ENCODE measurements around the gene NEDD4L. TPM values are rescaled to one million over a fixed set of nuclear protein-coding genes. Genes with fewer than 3 reads are reported as not detected.

Gene NEDD4L
- total RNA-seq, 4 donors from 2014 or later = 44.0 to 104 (median 59.6) TPM

DNA sequence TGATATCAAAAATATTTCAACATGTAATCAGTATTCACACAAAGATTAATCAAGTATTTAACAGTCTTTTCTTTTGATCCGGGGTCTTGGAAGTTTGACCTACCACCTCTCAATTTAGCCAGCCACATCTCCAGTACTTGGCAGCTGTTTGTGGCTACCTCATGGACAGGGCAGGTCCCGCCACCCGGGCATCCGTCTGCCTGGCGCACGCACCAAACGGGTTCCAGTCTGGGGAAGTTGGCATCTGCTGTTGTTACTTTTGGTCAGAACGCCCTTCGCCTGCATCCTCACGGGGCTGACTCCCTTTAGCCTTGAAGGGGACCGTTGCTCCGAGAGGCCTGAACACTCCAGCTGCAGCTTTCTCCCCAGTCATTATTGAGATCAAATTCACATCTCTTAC is 81.7 kb downstream of the NEDD4L start:
- H3K4me3 ChIP-seq = no peak overlapping the region
- H3K36me3 ChIP-seq = no peaks in the 10 kb centered on the region
- H3K9me3 ChIP-seq = no peaks in the 10 kb centered on the region
- no peaks in the 10 kb centered on the region for H3K27me3 ChIP-seq
- H3K4me1 ChIP-seq = no peaks in the 10 kb centered on the region
- WGBS = 89% methylated on average over 12 of the region's 12 CpGs
- no peak for DNase-seq (ENCODE audit: low spot score in 2 of 2)
- H3K27ac ChIP-seq = no peak overlapping the region
- no peak for TF ChIP-seq EP300 (IDR thresholded peaks at IDR 0.05)
- no peak for TF ChIP-seq POLR2AphosphoS5 (IDR thresholded peaks at IDR 0.05)
- TF ChIP-seq CTCF (IDR thresholded peaks at IDR 0.05) = no peak
- no peak for TF ChIP-seq POLR2A (IDR thresholded peaks at IDR 0.05)

GRCh38 chr18:58128381-58129374 is 84.7 kb downstream of the NEDD4L start:
- no peak for TF ChIP-seq POLR2AphosphoS5 (IDR thresholded peaks at IDR 0.05)
- no peak for TF ChIP-seq EP300 (IDR thresholded peaks at IDR 0.05)
- TF ChIP-seq POLR2A (IDR thresholded peaks at IDR 0.05) = no peak
- no peak for TF ChIP-seq CTCF (IDR thresholded peaks at IDR 0.05)

GRCh38 chr18:58132595-58133261 is 88.7 kb downstream of the NEDD4L start:
- no peak overlapping the region for H3K4me3 ChIP-seq
- H3K36me3 ChIP-seq = no peaks in the 10 kb centered on the region
- no peak for DNase-seq (ENCODE audit: low spot score in 2 of 2)
- H3K9me3 ChIP-seq = no peaks in the 10 kb centered on the region
- H3K27me3 ChIP-seq = no peaks in the 10 kb centered on the region
- no peak overlapping the region for H3K27ac ChIP-seq
- H3K4me1 ChIP-seq = peaks cover 7% of the 10 kb centered on the region
- TF ChIP-seq POLR2AphosphoS5 (IDR thresholded peaks at IDR 0.05) = no peak
- no peak for TF ChIP-seq POLR2A (IDR thresholded peaks at IDR 0.05)
- TF ChIP-seq CTCF (IDR thresholded peaks at IDR 0.05) = no peak
- WGBS = 65% methylated on average over 8 of the region's 8 CpGs

More at GRCh38 chr18:58128381-58129374, 84.7 kb downstream of the NEDD4L start:
- no peaks in the 10 kb centered on the region for H3K4me1 ChIP-seq
- H3K27ac ChIP-seq = no peak overlapping the region
- H3K9me3 ChIP-seq = no peaks in the 10 kb centered on the region
- DNase-seq (ENCODE audit: low spot score in 2 of 2) = no peak
- H3K4me3 ChIP-seq = no peak overlapping the region
- 90% methylated on average over 19 of the region's 19 CpGs for WGBS
- H3K36me3 ChIP-seq = no peaks in the 10 kb centered on the region
- no peaks in the 10 kb centered on the region for H3K27me3 ChIP-seq

- TF ChIP-seq CTCF (IDR thresholded peaks at IDR 0.05) = no peak
- no peak for TF ChIP-seq POLR2AphosphoS5 (IDR thresholded peaks at IDR 0.05)
- no peak for TF ChIP-seq POLR2A (IDR thresholded peaks at IDR 0.05)
- TF ChIP-seq EP300 (IDR thresholded peaks at IDR 0.05) = no peak
- Histone ChIP-seq H3K36me3 (no peaks in the 10 kb centered on the region), H3K9me3 (no peaks in the 10 kb centered on the region), H3K27me3 (no peaks in the 10 kb centered on the region), H3K4me3 (no peak overlapping the region), H3K27ac (no peak overlapping the region), H3K4me1 (peaks cover 7% of the 10 kb centered on the region)
- DNase-seq (ENCODE audit: low spot score in 2 of 2) = no peak
- WGBS = 51% methylated on average over 7 of the region's 7 CpGs
These were observed 91.2 kb downstream of the NEDD4L start for GRCh38 chr18:58135183-58135641.
